ENCODE results near the gene ADRA2C. TPM values are rescaled to one million over a fixed set of nuclear protein-coding genes. Genes with fewer than 3 reads are reported as not detected.

The ADRA2C gene
- total and polyA plus RNA-seq, 2 of the 13 experiments (the other 11 are each of a cell fraction or from before 2014, with no cell fraction given): 15.4 to 69.7 TPM

DNA sequence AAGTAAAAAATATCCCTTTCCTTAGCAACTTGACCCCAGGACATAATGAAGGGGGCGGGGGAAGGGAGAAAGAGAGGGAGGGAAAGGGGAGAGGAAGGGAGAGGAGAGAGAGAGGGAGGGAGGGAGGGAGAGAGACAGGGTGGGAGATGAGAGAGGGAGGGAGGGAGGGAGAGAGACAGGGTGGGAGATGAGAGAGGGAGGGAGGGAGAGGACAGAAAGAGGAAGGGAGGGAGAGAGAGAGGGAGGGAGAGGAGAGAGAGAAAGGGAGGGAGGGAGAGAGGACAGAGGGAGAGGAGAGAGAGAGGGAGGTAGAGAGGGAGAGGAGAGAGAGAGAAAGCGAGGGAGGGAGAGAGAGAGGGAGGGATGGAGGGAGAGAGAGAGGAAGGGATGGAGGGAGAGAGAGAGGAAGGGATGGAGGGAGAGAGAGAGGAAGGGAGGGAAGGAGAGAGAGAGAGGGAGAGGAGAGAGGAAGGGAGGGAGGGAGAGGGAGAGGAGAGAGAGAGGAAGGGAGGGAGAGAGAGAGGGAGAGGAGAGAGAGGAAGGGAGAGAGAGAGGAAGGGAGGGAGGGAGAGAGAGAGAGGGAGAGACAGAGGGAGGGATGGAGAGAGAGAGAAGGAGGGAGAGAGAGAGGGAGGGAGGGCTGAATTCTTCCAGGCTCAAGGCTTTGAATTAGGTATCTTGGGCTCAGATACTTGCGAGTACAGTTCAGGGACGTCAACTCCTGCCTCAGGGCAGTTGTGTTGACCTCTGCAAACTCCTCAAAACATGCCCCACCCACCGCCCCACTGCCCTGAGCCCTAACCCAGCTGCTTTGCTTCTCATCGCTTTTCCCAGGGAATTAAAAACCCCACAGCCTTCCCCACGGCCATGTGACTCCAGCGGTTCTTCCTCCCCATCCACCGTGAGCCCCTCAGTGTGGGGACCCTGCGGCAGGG is 40.0 kb upstream of the ADRA2C start:
- FAIRE-seq: no peak
- H3K27ac ChIP-seq (ENCODE audit: extremely low read length, insufficient read depth, low read length): no peak overlapping the region
- H4K20me1 ChIP-seq (ENCODE audit: insufficient read depth, low read length): no peaks in the 10 kb centered on the region; the same call in 1 of the 2 replicates
- ATAC-seq: no peak
- no TSS peak for BruUV-seq (replicated peaks)
- no peaks in the 10 kb centered on the region for H3K9me3 ChIP-seq (ENCODE audit: low read length)
- H3K9ac ChIP-seq (ENCODE audit: insufficient read depth, low read depth, low read length): no peak overlapping the region
- ChIA-PET POLR2A (no interaction called here), CTCF (ENCODE audit: low intra/inter-chr PET ratio, low total read pairs) (no interaction called here)
- H3K27me3 ChIP-seq (ENCODE audit: control insufficient read depth in 1 of 2, insufficient read depth in 2 of 2, low read length in 2 of 2): peaks cover 12 to 38% of the 10 kb centered on the region in 2 experiments
- no peaks in the 10 kb centered on the region for H3K36me3 ChIP-seq (replicated peaks in 1 of 2; ENCODE audit: control insufficient read depth in 1 of 2, insufficient read depth in 2 of 2, low read length in 2 of 2)
- TF ChIP-seq SIN3A (IDR thresholded peaks at IDR 0.05; ENCODE audit: borderline replicate concordance, low read depth, low read length) (no peak), NFE2L1 (CRISPR knock-in tag; IDR thresholded peaks at IDR 0.05; ENCODE audit: borderline replicate concordance) (no peak), CCAR2 (optimal IDR thresholded peaks at IDR 0.05; ENCODE audit: low read depth, low read length) (no peak), ZNF431 (CRISPR knock-in tag; IDR thresholded peaks at IDR 0.05; ENCODE audit: borderline replicate concordance, low read depth) (no peak), NRL (CRISPR knock-in tag; IDR thresholded peaks at IDR 0.05; ENCODE audit: borderline replicate concordance) (no peak), TBP (CRISPR knock-in tag; IDR thresholded peaks at IDR 0.05) (no peak), POLR2G (IDR thresholded peaks at IDR 0.05; ENCODE audit: low read depth, low read length) (no peak), HNRNPUL1 (IDR thresholded peaks at IDR 0.05; ENCODE audit: low read depth, low read length) (no peak), MAFK (conservative IDR thresholded peaks at IDR 0.05 in 1 of 2, IDR thresholded peaks at IDR 0.05 in 1 of 2; ENCODE audit: low read length in 2 of 2) (no peak), ZNF232 (CRISPR knock-in tag; IDR thresholded peaks at IDR 0.05; ENCODE audit: borderline replicate concordance) (no peak)
- TF ChIP-seq, protein P1, sequence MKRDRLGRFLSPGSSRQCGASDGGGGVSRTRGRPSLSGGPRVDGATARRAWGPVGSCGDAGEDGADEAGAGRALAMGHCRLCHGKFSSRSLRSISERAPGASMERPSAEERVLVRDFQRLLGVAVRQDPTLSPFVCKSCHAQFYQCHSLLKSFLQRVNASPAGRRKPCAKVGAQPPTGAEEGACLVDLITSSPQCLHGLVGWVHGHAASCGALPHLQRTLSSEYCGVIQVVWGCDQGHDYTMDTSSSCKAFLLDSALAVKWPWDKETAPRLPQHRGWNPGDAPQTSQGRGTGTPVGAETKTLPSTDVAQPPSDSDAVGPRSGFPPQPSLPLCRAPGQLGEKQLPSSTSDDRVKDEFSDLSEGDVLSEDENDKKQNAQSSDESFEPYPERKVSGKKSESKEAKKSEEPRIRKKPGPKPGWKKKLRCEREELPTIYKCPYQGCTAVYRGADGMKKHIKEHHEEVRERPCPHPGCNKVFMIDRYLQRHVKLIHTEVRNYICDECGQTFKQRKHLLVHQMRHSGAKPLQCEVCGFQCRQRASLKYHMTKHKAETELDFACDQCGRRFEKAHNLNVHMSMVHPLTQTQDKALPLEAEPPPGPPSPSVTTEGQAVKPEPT (CRISPR knock-in tag; IDR thresholded peaks at IDR 0.05; ENCODE audit: low read depth): no peak
- TF ChIP-seq, protein P2, sequence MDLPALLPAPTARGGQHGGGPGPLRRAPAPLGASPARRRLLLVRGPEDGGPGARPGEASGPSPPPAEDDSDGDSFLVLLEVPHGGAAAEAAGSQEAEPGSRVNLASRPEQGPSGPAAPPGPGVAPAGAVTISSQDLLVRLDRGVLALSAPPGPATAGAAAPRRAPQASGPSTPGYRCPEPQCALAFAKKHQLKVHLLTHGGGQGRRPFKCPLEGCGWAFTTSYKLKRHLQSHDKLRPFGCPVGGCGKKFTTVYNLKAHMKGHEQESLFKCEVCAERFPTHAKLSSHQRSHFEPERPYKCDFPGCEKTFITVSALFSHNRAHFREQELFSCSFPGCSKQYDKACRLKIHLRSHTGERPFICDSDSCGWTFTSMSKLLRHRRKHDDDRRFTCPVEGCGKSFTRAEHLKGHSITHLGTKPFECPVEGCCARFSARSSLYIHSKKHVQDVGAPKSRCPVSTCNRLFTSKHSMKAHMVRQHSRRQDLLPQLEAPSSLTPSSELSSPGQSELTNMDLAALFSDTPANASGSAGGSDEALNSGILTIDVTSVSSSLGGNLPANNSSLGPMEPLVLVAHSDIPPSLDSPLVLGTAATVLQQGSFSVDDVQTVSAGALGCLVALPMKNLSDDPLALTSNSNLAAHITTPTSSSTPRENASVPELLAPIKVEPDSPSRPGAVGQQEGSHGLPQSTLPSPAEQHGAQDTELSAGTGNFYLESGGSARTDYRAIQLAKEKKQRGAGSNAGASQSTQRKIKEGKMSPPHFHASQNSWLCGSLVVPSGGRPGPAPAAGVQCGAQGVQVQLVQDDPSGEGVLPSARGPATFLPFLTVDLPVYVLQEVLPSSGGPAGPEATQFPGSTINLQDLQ (CRISPR knock-in tag; IDR thresholded peaks at IDR 0.05): no peak
- TF ChIP-seq, protein P3, sequence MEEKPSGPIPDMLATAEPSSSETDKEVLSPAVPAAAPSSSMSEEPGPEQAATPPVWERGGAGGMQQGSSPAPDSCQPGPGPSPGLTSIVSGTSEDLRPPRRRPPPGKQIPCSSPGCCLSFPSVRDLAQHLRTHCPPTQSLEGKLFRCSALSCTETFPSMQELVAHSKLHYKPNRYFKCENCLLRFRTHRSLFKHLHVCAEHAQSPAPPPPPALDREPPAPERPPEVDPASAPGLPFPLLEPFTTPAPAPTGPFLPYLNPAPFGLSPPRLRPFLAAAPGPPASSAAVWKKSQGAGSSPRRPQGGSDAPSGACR (CRISPR knock-in tag; IDR thresholded peaks at IDR 0.05): no peak
- H3K79me2 ChIP-seq (ENCODE audit: insufficient read depth, low read length): no peaks in the 10 kb centered on the region
- WGBS (ENCODE audit: low lambda C conversion rate): 26% methylated on average over 9 of the region's 10 CpGs
- no peak for DNase-seq (ENCODE audit: low spot score)
- no peak overlapping the region for H2AFZ ChIP-seq (ENCODE audit: low read length)
- intact Hi-C loops (cut with micrococcal nuclease; ENCODE audit: unreplicated experiment): no loop called here
- no peaks in the 10 kb centered on the region for H3K4me1 ChIP-seq (ENCODE audit: insufficient read depth, low read length)
- H3K4me2 ChIP-seq (ENCODE audit: low read depth, low read length): no peak overlapping the region
- H3K4me3 ChIP-seq (replicated peaks in 1 of 3; ENCODE audit: insufficient read depth in 1 of 3, low read depth in 2 of 3, low read length in 3 of 3): no peak overlapping the region
- in situ Hi-C loops (cut with HindIII; ENCODE audit: extremely low pct_ligation_motif_present, low pct_unique_long_range_greater_than_20kb): no loop called here

Data from HepG2 (cell line).